Vagina (tissue), 2 donors: ENCODE data around the gene CELF1. TPM values are rescaled to one million over a fixed set of nuclear protein-coding genes. Genes with fewer than 3 reads are reported as not detected.

Experiments used
- DNase-seq, 2 donors: peaks; one replicate each; pipeline ENCODE4 v3.0.0-alpha.2; 2017; ENCODE audit errors: extremely low spot score in 2 of 2
- H3K27ac ChIP-seq: fragments of 200-600 bp; sonication (generic); one replicate; pipeline ENCODE4 v1.5.1; 2019
- H3K27me3 ChIP-seq: fragments of 200-600 bp; sonication (generic); one replicate; pipeline ENCODE4 v1.5.1; 2019
- H3K36me3 ChIP-seq, 2 donors: fragments of 200-600 bp; sonication (generic); one replicate each; pipeline ENCODE4 v1.5.1; 2017 to 2019
- H3K4me1 ChIP-seq: fragments of 200-600 bp; sonication (generic); one replicate; pipeline ENCODE4 v1.5.1; 2019
- H3K4me3 ChIP-seq, 2 donors: fragments of 200-600 bp; sonication (generic); 1 replicate in 1 of 2; 2 replicates in 1 of 2; pipeline ENCODE4 v1.5.1; 2016 to 2019
- H3K9me3 ChIP-seq: fragments of 200-600 bp; sonication (generic); one replicate; pipeline ENCODE4 v1.5.1; 2019
- CTCF ChIP-seq, 3 experiments: fragments of 450-650 bp in 2 of 3; fragments of 200-600 bp in 1 of 3; sonication (generic) in 1 of 3; IDR thresholded peaks; one replicate each; pipeline ENCODE4 v1.5.1; 2017 to 2019; ENCODE audit warnings: antibody characterized with exemption in 3 of 3, mild to moderate bottlenecking in 2 of 3, moderate library complexity in 2 of 3
- POLR2A ChIP-seq, 2 donors: fragments of 450-650 bp; IDR thresholded peaks; one replicate each; pipeline ENCODE4 v1.6.1; 2017; ENCODE audit warnings: antibody characterized with exemption in 2 of 2, mild to moderate bottlenecking in 2 of 2, moderate library complexity in 2 of 2
- POLR2AphosphoS5 ChIP-seq, 2 donors: sonication (generic); formaldehyde crosslinking; IDR thresholded peaks; one replicate each; pipeline ENCODE4 v1.9.0; 2017; ENCODE audit warnings: antibody characterized with exemption in 2 of 2, mild to moderate bottlenecking in 2 of 2, low read depth in 1 of 2; ENCODE audit not compliant: insufficient read depth in 1 of 2
- intact Hi-C: fragments of 100-400 bp; cut with DNase I; formaldehyde crosslinking; loops from one replicate; pipeline ENCODE4 v1.15.1; 2023
- total RNA-seq: library from RNA; depleted of rRNA; stranded (reverse); fragments of >200 nt; gene quantifications from one replicate; pipeline ENCODE4 v1.2.3, GENCODE V29; 2016

The CELF1 gene
- total RNA-seq, 1 donor from 2014 or later = 100 TPM

- intact Hi-C loops = no loop called here
- no peak for DNase-seq
- Histone ChIP-seq H3K27ac (no peak overlapping the region), H3K4me1 (no peaks in the 10 kb centered on the region), H3K9me3 (no peaks in the 10 kb centered on the region), H3K4me3 (no peak overlapping the region), H3K36me3 (no peaks in the 10 kb centered on the region), H3K27me3 (no peaks in the 10 kb centered on the region)
- no peak for TF ChIP-seq CTCF (IDR thresholded peaks at IDR 0.05)
- no peak for TF ChIP-seq POLR2AphosphoS5 (IDR thresholded peaks at IDR 0.05; ENCODE audit: insufficient read depth in 1 of 2, low read depth in 1 of 2)
- TF ChIP-seq POLR2A (IDR thresholded peaks at IDR 0.05) = no peak
Observed at GRCh38 chr11:47445840-47446239, 107.1 kb downstream of the CELF1 start.

GRCh38 chr11:47443817-47444216 is 109.1 kb downstream of the CELF1 start:
- no peaks in the 10 kb centered on the region for H3K27me3 ChIP-seq
- H3K4me3 ChIP-seq = no peak overlapping the region
- no peaks in the 10 kb centered on the region for H3K36me3 ChIP-seq
- no peaks in the 10 kb centered on the region for H3K9me3 ChIP-seq
- no peaks in the 10 kb centered on the region for H3K4me1 ChIP-seq
- no peak for DNase-seq
- intact Hi-C loops = no loop called here
- H3K27ac ChIP-seq = no peak overlapping the region
- TF ChIP-seq POLR2A (IDR thresholded peaks at IDR 0.05) = no peak
- no peak for TF ChIP-seq POLR2AphosphoS5 (IDR thresholded peaks at IDR 0.05; ENCODE audit: insufficient read depth in 1 of 2, low read depth in 1 of 2)
- TF ChIP-seq CTCF (IDR thresholded peaks at IDR 0.05) = no peak

- TF ChIP-seq POLR2AphosphoS5 (IDR thresholded peaks at IDR 0.05; ENCODE audit: insufficient read depth in 1 of 2, low read depth in 1 of 2) (no peak), CTCF (IDR thresholded peaks at IDR 0.05) (no peak), POLR2A (IDR thresholded peaks at IDR 0.05) (no peak)
- no peaks in the 10 kb centered on the region for H3K27me3 ChIP-seq
- intact Hi-C loops = no loop called here
- no peaks in the 10 kb centered on the region for H3K4me1 ChIP-seq
- DNase-seq = no peak
- no peak overlapping the region for H3K27ac ChIP-seq
- H3K4me3 ChIP-seq = no peak overlapping the region
- H3K36me3 ChIP-seq = no peaks in the 10 kb centered on the region
- H3K9me3 ChIP-seq = no peaks in the 10 kb centered on the region
Observed at GRCh38 chr11:47443028-47443700, 109.8 kb downstream of the CELF1 start.

- Histone ChIP-seq H3K4me3 (no peak overlapping the region), H3K36me3 (no peaks in the 10 kb centered on the region), H3K27me3 (no peaks in the 10 kb centered on the region), H3K9me3 (no peaks in the 10 kb centered on the region), H3K4me1 (no peaks in the 10 kb centered on the region), H3K27ac (no peak overlapping the region)
- intact Hi-C loops = no loop called here
- TF ChIP-seq POLR2AphosphoS5 (IDR thresholded peaks at IDR 0.05; ENCODE audit: insufficient read depth in 1 of 2, low read depth in 1 of 2) (no peak), POLR2A (IDR thresholded peaks at IDR 0.05) (no peak), CTCF (IDR thresholded peaks at IDR 0.05) (no peak)
- no peak for DNase-seq
Observed at GRCh38 chr11:47442514-47442913, 110.4 kb downstream of the CELF1 start.

- intact Hi-C loops = no loop called here
- H3K27me3 ChIP-seq = no peaks in the 10 kb centered on the region
- H3K36me3 ChIP-seq = no peaks in the 10 kb centered on the region
- H3K27ac ChIP-seq = no peak overlapping the region
- no peaks in the 10 kb centered on the region for H3K4me1 ChIP-seq
- TF ChIP-seq POLR2A (IDR thresholded peaks at IDR 0.05) = no peak
- TF ChIP-seq POLR2AphosphoS5 (IDR thresholded peaks at IDR 0.05; ENCODE audit: insufficient read depth in 1 of 2, low read depth in 1 of 2) = no peak
- no peak for TF ChIP-seq CTCF (IDR thresholded peaks at IDR 0.05)
- DNase-seq = no peak
- no peaks in the 10 kb centered on the region for H3K9me3 ChIP-seq
- no peak overlapping the region for H3K4me3 ChIP-seq
Observed at GRCh38 chr11:47441421-47441820, 111.5 kb downstream of the CELF1 start.
